Measurements from ENCODE around the gene ADAMTS3.
A peak's percentile ranks its signal among the peaks of the same experiment; 100 is the strongest.

The ADAMTS3 gene

DNA sequence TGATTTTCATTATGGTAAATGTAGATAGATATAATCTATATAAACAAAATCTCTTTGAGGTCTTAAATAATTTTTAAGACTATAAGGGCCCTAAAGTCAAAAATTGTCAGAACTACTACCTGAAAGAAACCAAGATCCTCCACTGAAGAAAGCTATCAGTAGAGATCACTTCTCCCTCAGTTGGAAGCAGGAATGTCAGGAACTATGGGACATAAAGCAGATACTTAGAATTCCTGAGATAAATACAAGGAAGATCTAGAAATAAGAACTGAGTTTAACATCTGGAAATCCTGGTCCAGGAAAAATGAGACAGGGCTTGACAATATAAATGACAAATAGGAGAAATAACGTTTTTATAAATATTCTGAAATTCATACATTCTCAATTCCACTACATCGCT, 97.2 kb downstream of the ADAMTS3 start:
- no peak for ATAC-seq
- TF ChIP-seq ZNF8 (CRISPR knock-in tag; IDR thresholded peaks at IDR 0.05) = no peak
- TF ChIP-seq ISL1 (CRISPR knock-in tag; IDR thresholded peaks at IDR 0.05) = 0 out of 2 replicates have a peak, but pooled peaks have one; percentile 14

DNA sequence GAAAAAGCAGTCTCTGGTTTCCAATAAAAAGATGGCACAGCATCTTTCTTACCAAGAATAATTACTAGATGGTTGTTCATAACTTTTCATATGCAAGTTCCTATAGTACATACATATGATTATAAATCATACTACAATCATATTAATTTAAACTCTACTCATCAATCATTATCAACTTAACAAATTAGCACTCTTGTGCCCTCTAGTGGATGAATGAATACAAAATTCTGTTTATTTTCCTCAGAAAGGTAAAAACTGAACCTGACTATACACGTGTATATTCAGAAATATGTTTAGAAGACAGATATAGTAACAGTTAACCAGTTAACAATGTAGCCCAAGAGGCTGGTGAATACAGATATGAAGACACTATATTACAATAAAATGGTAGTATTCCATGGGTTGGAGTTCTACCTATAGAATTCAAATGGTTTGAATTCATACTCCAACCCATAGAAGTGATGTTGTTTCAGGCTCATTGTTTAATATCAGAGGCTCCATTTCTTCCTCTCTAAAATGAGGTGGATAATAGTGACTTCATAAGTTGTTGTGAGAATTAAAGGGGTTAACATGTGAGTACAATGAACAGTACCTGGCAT, 100.0 kb downstream of the ADAMTS3 start:
- ATAC-seq = no peak

DNA sequence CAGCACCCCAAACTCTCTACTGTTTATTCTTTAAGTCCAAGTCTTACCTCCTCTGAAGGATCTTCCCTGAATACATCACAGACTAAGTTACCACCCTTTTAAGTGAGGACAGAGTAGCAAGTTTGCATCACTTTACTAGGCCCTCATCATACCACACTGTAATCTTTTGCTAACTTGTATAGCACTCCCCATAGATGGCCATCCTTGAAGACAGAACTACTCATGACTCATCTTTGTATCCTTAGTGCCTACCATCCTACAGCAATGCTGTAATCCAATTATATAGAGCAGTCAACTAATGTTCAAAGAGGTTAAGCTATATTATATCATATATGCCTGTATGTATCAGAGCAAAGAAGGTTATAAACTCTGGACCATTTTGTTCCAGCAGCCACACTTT, 101.4 kb downstream of the ADAMTS3 start:
- TF ChIP-seq ISL1 (CRISPR knock-in tag; IDR thresholded peaks at IDR 0.05) (peak; percentile 14; the same call in 1 of the 2 replicates), ZFP3 (CRISPR knock-in tag; IDR thresholded peaks at IDR 0.05) (no peak)
- ATAC-seq = peak; percentile 60; the same call in 1 of the 3 replicates

More for the DNA sequence above, 100.0 kb downstream of the ADAMTS3 start:
- TF ChIP-seq, protein P1, sequence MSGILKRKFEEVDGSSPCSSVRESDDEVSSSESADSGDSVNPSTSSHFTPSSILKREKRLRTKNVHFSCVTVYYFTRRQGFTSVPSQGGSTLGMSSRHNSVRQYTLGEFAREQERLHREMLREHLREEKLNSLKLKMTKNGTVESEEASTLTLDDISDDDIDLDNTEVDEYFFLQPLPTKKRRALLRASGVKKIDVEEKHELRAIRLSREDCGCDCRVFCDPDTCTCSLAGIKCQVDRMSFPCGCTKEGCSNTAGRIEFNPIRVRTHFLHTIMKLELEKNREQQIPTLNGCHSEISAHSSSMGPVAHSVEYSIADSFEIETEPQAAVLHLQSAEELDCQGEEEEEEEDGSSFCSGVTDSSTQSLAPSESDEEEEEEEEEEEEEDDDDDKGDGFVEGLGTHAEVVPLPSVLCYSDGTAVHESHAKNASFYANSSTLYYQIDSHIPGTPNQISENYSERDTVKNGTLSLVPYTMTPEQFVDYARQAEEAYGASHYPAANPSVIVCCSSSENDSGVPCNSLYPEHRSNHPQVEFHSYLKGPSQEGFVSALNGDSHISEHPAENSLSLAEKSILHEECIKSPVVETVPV (CRISPR knock-in tag; IDR thresholded peaks at IDR 0.05) = no peak
- TF ChIP-seq PPARA (CRISPR knock-in tag; IDR thresholded peaks at IDR 0.05; ENCODE audit: borderline replicate concordance) (no peak), ZC3H10 (CRISPR knock-in tag; IDR thresholded peaks at IDR 0.05) (no peak), ZFP30 (CRISPR knock-in tag; IDR thresholded peaks at IDR 0.05) (no peak), CSDC2 (CRISPR knock-in tag; IDR thresholded peaks at IDR 0.05) (no peak), ZNF8 (CRISPR knock-in tag; IDR thresholded peaks at IDR 0.05) (no peak), SNAI2 (CRISPR knock-in tag; IDR thresholded peaks at IDR 0.05) (no peak), ZNF70 (CRISPR knock-in tag; IDR thresholded peaks at IDR 0.05) (no peak), BACH2 (CRISPR knock-in tag; IDR thresholded peaks at IDR 0.05; ENCODE audit: borderline replicate concordance) (no peak), RARB (CRISPR knock-in tag; IDR thresholded peaks at IDR 0.05) (no peak), OSR1 (CRISPR knock-in tag; IDR thresholded peaks at IDR 0.05) (no peak), GLIS3 (CRISPR knock-in tag; IDR thresholded peaks at IDR 0.05) (no peak), ISL1 (CRISPR knock-in tag; IDR thresholded peaks at IDR 0.05) (no peak), ZNF565 (CRISPR knock-in tag; conservative IDR thresholded peaks at IDR 0.05; ENCODE audit: low read depth) (no peak), ARNTL (CRISPR knock-in tag; IDR thresholded peaks at IDR 0.05; ENCODE audit: borderline replicate concordance, low read depth) (no peak), TCF4 (CRISPR knock-in tag; IDR thresholded peaks at IDR 0.05; ENCODE audit: borderline replicate concordance) (no peak)

DNA sequence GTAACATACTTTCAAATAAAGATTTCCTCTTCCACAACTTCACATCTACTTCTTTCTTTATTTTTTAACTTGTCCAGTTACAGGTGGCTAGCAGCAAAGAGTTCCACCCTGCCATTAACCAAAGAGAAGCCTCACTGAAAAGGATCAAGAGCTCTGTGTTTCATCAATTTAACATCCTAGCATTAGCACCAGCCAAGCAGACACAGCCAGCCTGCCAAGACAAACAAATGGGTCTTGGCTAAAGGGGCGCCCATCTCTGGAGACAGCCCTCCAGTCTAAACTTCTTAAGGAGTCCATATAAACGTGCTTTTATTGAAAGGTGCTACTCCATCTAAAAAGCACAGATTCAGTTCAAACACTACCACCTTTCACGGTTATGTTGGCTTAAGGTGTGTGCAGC, 105.3 kb downstream of the ADAMTS3 start:
- TF ChIP-seq RARB (CRISPR knock-in tag; IDR thresholded peaks at IDR 0.05) (no peak), ZNF565 (CRISPR knock-in tag; conservative IDR thresholded peaks at IDR 0.05; ENCODE audit: low read depth) (no peak), ISL1 (CRISPR knock-in tag; IDR thresholded peaks at IDR 0.05) (peak; percentile 60), ZC3H10 (CRISPR knock-in tag; IDR thresholded peaks at IDR 0.05) (no peak), ZFP30 (CRISPR knock-in tag; IDR thresholded peaks at IDR 0.05) (no peak), TCF4 (CRISPR knock-in tag; IDR thresholded peaks at IDR 0.05; ENCODE audit: borderline replicate concordance) (peak; percentile 56; the same call in 1 of the 2 replicates), PPARA (CRISPR knock-in tag; IDR thresholded peaks at IDR 0.05; ENCODE audit: borderline replicate concordance) (no peak), ARNTL (CRISPR knock-in tag; IDR thresholded peaks at IDR 0.05; ENCODE audit: borderline replicate concordance, low read depth) (no peak), TOX (CRISPR knock-in tag; IDR thresholded peaks at IDR 0.05; ENCODE audit: borderline replicate concordance) (no peak), GLIS3 (CRISPR knock-in tag; IDR thresholded peaks at IDR 0.05) (no peak)
- TF ChIP-seq, protein P2, sequence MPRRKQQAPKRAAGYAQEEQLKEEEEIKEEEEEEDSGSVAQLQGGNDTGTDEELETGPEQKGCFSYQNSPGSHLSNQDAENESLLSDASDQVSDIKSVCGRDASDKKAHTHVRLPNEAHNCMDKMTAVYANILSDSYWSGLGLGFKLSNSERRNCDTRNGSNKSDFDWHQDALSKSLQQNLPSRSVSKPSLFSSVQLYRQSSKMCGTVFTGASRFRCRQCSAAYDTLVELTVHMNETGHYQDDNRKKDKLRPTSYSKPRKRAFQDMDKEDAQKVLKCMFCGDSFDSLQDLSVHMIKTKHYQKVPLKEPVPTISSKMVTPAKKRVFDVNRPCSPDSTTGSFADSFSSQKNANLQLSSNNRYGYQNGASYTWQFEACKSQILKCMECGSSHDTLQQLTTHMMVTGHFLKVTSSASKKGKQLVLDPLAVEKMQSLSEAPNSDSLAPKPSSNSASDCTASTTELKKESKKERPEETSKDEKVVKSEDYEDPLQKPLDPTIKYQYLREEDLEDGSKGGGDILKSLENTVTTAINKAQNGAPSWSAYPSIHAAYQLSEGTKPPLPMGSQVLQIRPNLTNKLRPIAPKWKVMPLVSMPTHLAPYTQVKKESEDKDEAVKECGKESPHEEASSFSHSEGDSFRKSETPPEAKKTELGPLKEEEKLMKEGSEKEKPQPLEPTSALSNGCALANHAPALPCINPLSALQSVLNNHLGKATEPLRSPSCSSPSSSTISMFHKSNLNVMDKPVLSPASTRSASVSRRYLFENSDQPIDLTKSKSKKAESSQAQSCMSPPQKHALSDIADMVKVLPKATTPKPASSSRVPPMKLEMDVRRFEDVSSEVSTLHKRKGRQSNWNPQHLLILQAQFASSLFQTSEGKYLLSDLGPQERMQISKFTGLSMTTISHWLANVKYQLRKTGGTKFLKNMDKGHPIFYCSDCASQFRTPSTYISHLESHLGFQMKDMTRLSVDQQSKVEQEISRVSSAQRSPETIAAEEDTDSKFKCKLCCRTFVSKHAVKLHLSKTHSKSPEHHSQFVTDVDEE (CRISPR knock-in tag; IDR thresholded peaks at IDR 0.05) = peak; percentile 56; the same call in 1 of the 2 replicates
- TF ChIP-seq, protein P3, sequence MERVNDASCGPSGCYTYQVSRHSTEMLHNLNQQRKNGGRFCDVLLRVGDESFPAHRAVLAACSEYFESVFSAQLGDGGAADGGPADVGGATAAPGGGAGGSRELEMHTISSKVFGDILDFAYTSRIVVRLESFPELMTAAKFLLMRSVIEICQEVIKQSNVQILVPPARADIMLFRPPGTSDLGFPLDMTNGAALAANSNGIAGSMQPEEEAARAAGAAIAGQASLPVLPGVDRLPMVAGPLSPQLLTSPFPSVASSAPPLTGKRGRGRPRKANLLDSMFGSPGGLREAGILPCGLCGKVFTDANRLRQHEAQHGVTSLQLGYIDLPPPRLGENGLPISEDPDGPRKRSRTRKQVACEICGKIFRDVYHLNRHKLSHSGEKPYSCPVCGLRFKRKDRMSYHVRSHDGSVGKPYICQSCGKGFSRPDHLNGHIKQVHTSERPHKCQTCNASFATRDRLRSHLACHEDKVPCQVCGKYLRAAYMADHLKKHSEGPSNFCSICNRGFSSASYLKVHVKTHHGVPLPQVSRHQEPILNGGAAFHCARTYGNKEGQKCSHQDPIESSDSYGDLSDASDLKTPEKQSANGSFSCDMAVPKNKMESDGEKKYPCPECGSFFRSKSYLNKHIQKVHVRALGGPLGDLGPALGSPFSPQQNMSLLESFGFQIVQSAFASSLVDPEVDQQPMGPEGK (CRISPR knock-in tag; IDR thresholded peaks at IDR 0.05; ENCODE audit: borderline replicate concordance) = no peak
- TF ChIP-seq, protein P1 (CRISPR knock-in tag; IDR thresholded peaks at IDR 0.05) = no peak
- TF ChIP-seq, protein P4, sequence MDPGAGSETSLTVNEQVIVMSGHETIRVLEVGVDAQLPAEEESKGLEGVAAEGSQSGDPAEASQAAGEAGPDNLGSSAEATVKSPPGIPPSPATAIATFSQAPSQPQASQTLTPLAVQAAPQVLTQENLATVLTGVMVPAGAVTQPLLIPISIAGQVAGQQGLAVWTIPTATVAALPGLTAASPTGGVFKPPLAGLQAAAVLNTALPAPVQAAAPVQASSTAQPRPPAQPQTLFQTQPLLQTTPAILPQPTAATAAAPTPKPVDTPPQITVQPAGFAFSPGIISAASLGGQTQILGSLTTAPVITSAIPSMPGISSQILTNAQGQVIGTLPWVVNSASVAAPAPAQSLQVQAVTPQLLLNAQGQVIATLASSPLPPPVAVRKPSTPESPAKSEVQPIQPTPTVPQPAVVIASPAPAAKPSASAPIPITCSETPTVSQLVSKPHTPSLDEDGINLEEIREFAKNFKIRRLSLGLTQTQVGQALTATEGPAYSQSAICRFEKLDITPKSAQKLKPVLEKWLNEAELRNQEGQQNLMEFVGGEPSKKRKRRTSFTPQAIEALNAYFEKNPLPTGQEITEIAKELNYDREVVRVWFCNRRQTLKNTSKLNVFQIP (CRISPR knock-in tag; IDR thresholded peaks at IDR 0.05; ENCODE audit: borderline replicate concordance, low read depth) = no peak

More for the DNA sequence above, 105.3 kb downstream of the ADAMTS3 start:
- peak; percentile 69 for ATAC-seq

Measured in SK-N-SH treated with all-trans-retinoic acid at 6 μM for 48 hours (cell line).